Activated naive CD8-positive, alpha-beta T cell treated with anti-CD3 and anti-CD28 coated beads, Interleukin-2, amount 10 ng/mL, durations not matched to agents 7 days and 5 days (primary cell): Measurements from ENCODE around the gene RPL10. TPM values are rescaled to one million over a fixed set of nuclear protein-coding genes. Genes with fewer than 3 reads are reported as not detected.

Source experiments
- ATAC-seq: fragments of 150-1000 bp; cut with Tn5 transposase; one replicate; pipeline ENCODE4 v1.10.0; 2021; ENCODE audit warnings: low read depth, moderate library complexity
- POLR2A ChIA-PET: fragments of 350-600 bp; sonication (Branson Sonifier 250); formaldehyde crosslinking; loops from one replicate; lab custom pipeline; 2021; ENCODE audit warnings: antibody characterized with exemption; lab: Charles Lee
- DNase-seq: peaks from one replicate; pipeline ENCODE4 v3.0.0; 2021
- H3K27ac Mint-ChIP-seq: one replicate; pipeline ENCODE4 v1.8.0; 2022; ENCODE audit warnings: mild to moderate bottlenecking, mixed read lengths
- H3K27me3 Mint-ChIP-seq: one replicate; pipeline ENCODE4 v1.8.0; 2022; ENCODE audit warnings: mild to moderate bottlenecking, moderate library complexity, mixed read lengths
- H3K36me3 Mint-ChIP-seq: one replicate; pipeline ENCODE4 v1.8.0; 2021; ENCODE audit warnings: mild to moderate bottlenecking, mixed read lengths
- H3K4me1 Mint-ChIP-seq: one replicate; pipeline ENCODE4 v1.8.0; 2021; ENCODE audit warnings: mixed read lengths
- H3K4me3 Mint-ChIP-seq: one replicate; pipeline ENCODE4 v1.8.0; 2022; ENCODE audit warnings: mild to moderate bottlenecking, moderate library complexity, mixed read lengths
- H3K9me3 Mint-ChIP-seq: one replicate; pipeline ENCODE4 v1.8.0; 2021; ENCODE audit warnings: mixed read lengths
- total RNA-seq, 2 experiments: library from RNA; stranded (reverse); gene quantifications; one replicate each; pipeline ENCODE4 v1.2.3, GENCODE V29; 2021

The RPL10 gene
- total RNA-seq, 2 experiments from 2014 or later, result 2,867 to 2,975 TPM

GRCh38 chrX:154355094-154355775 is 42.9 kb upstream of the RPL10 start:
- H3K9me3 Mint-ChIP-seq, result no peaks in the 10 kb centered on the region

GRCh38 chrX:154355776-154356140 is 42.4 kb upstream of the RPL10 start:
- H3K27ac Mint-ChIP-seq, result no peak overlapping the region
- H3K9me3 Mint-ChIP-seq, result no peaks in the 10 kb centered on the region
- ATAC-seq (no peak), DNase-seq (no peak)
- H3K27me3 Mint-ChIP-seq, result no peaks in the 10 kb centered on the region
- no peak overlapping the region for H3K4me3 Mint-ChIP-seq
- H3K36me3 Mint-ChIP-seq, result peaks cover 7% of the 10 kb centered on the region
- H3K4me1 Mint-ChIP-seq, result peaks cover 9% of the 10 kb centered on the region
- POLR2A ChIA-PET, result no interaction called here

More at GRCh38 chrX:154355094-154355775, 42.9 kb upstream of the RPL10 start:
- no peak overlapping the region for H3K4me3 Mint-ChIP-seq
- no peak for DNase-seq
- peaks cover 7% of the 10 kb centered on the region for H3K36me3 Mint-ChIP-seq
- H3K27me3 Mint-ChIP-seq, result no peaks in the 10 kb centered on the region
- no peak overlapping the region for H3K27ac Mint-ChIP-seq
- POLR2A ChIA-PET, result no interaction called here
- H3K4me1 Mint-ChIP-seq, result peaks cover 9% of the 10 kb centered on the region
- no peak for ATAC-seq

DNA sequence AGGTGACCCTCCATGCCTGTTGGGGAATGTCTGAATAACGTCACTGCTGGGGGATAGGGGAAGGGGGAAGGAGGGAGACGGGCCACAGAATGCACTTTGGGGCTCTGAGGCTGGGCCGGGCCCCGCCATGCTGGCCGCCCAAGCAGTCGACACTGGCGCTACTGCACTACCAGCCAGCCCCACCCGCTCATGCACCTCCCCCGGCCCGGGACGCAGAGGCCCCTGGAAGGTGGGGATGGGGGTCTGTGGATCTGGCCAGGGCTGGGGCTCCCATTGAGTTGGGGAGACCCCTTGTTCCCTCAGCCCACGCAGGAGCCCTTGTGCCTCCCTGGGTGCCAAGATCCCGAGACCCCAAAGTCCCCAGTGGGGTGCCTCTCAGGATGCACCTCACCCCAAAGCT is 41.6 kb upstream of the RPL10 start:
- DNase-seq (no peak), ATAC-seq (no peak)
- no peaks in the 10 kb centered on the region for H3K9me3 Mint-ChIP-seq
- H3K27me3 Mint-ChIP-seq, result no peaks in the 10 kb centered on the region
- H3K4me3 Mint-ChIP-seq, result no peak overlapping the region
- H3K4me1 Mint-ChIP-seq, result peaks cover 7% of the 10 kb centered on the region
- H3K36me3 Mint-ChIP-seq, result peaks cover 7% of the 10 kb centered on the region
- POLR2A ChIA-PET, result no interaction called here
- H3K27ac Mint-ChIP-seq, result no peak overlapping the region

- Mint-ChIP-seq H3K9me3 (no peaks in the 10 kb centered on the region), H3K27ac (peak overlapping the region; percentile 42), H3K4me3 (no peak overlapping the region), H3K36me3 (peaks cover 7% of the 10 kb centered on the region), H3K27me3 (no peaks in the 10 kb centered on the region), H3K4me1 (peaks cover 4% of the 10 kb centered on the region)
- POLR2A ChIA-PET, result interaction anchor here (1.0 kb wide), 1 partner anchor 11 kb away, joined by 3 read pairs; no protein-coding TSS in a partner anchor
- no peak for ATAC-seq
- DNase-seq, result no peak
Observed at GRCh38 chrX:154357205-154357604, 41.0 kb upstream of the RPL10 start.

GRCh38 chrX:154358011-154358410 is 40.2 kb upstream of the RPL10 start:
- POLR2A ChIA-PET, result interaction anchor here (1.0 kb wide), 1 partner anchor 11 kb away, joined by 3 read pairs; no protein-coding TSS in a partner anchor
- no peaks in the 10 kb centered on the region for H3K9me3 Mint-ChIP-seq
- H3K36me3 Mint-ChIP-seq, result peaks cover 9% of the 10 kb centered on the region
- no peak overlapping the region for H3K27ac Mint-ChIP-seq
- H3K4me3 Mint-ChIP-seq, result no peak overlapping the region
- no peak for DNase-seq
- H3K4me1 Mint-ChIP-seq, result peaks cover 6% of the 10 kb centered on the region
- H3K27me3 Mint-ChIP-seq, result no peaks in the 10 kb centered on the region
- ATAC-seq, result no peak

DNA sequence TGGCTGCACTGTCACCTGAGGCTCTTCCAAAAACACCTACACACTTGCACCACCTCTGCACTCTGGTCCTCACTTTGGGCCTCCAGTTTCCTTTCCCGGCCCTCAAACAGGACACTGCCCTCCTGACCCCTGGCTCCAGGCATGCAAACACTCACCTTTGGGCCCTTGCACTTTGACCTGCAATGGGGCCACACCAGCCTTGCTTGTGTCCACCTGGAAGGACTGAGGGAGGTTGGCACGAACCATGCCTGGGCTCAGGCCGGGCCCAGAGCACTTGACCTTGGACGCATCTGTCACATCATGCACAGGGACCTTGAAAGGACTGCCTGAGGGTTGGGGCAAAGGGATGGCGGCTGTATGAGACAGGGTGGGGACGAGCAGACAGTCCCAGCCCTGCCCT is 39.3 kb upstream of the RPL10 start:
- H3K4me1 Mint-ChIP-seq, result peaks cover 5% of the 10 kb centered on the region
- POLR2A ChIA-PET, result no interaction called here
- H3K36me3 Mint-ChIP-seq, result peaks cover 7% of the 10 kb centered on the region
- DNase-seq, result no peak
- H3K4me3 Mint-ChIP-seq, result no peak overlapping the region
- no peak for ATAC-seq
- peak overlapping the region; percentile 21 for H3K27ac Mint-ChIP-seq
- no peaks in the 10 kb centered on the region for H3K9me3 Mint-ChIP-seq
- H3K27me3 Mint-ChIP-seq, result no peaks in the 10 kb centered on the region

DNA sequence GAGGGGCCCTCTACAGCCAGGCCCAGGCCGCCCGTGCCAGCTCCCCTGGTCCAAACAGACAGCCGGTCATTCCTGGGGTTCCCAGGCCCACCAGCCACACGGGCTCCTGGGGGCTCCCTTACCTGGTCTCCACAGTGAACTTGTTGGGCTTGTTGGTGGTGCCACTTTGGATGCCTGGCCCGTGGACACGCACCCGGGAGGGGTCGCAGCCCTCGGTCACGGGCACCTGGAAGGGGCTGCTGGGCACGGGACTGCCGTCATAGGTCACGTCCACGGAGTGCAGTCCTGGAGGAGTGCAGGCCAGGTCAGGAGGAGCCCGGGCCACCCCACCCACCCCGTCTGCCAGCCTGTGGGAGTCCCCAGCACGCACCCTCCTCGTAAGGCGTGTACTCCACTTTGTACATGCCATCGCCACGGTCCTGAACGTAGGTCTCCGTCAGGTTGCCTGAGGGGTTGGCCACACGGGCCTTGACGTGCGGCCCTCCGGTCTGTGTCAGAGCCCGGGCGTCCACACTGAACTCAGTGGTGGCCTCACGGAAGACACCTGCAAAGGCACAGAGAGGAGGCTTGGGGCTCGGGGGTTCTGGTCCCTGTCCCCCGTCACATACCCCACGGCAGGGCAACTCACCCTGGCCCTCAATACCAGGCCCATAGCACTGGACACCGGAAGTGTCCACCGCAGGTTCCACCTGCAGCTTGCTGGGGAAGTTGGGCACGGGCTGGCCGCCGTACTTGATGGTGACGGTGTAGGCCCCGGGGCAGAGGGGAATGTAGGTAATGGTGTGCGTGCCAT is 38.6 kb upstream of the RPL10 start:
- peaks cover 7% of the 10 kb centered on the region for H3K36me3 Mint-ChIP-seq
- peaks cover 3% of the 10 kb centered on the region for H3K4me1 Mint-ChIP-seq
- no peaks in the 10 kb centered on the region for H3K27me3 Mint-ChIP-seq
- H3K27ac Mint-ChIP-seq, result no peak overlapping the region
- no peak for ATAC-seq
- no peaks in the 10 kb centered on the region for H3K9me3 Mint-ChIP-seq
- no peak overlapping the region for H3K4me3 Mint-ChIP-seq
- POLR2A ChIA-PET, result no interaction called here
- no peak for DNase-seq

- DNase-seq (no peak), ATAC-seq (no peak)
- POLR2A ChIA-PET, result no interaction called here
- no peaks in the 10 kb centered on the region for H3K27me3 Mint-ChIP-seq
- no peaks in the 10 kb centered on the region for H3K9me3 Mint-ChIP-seq
- peaks cover 9% of the 10 kb centered on the region for H3K36me3 Mint-ChIP-seq
- peaks cover 6% of the 10 kb centered on the region for H3K4me1 Mint-ChIP-seq
- no peak overlapping the region for H3K4me3 Mint-ChIP-seq
- no peak overlapping the region for H3K27ac Mint-ChIP-seq
Observed at GRCh38 chrX:154360155-154360713, 37.9 kb upstream of the RPL10 start.

DNA sequence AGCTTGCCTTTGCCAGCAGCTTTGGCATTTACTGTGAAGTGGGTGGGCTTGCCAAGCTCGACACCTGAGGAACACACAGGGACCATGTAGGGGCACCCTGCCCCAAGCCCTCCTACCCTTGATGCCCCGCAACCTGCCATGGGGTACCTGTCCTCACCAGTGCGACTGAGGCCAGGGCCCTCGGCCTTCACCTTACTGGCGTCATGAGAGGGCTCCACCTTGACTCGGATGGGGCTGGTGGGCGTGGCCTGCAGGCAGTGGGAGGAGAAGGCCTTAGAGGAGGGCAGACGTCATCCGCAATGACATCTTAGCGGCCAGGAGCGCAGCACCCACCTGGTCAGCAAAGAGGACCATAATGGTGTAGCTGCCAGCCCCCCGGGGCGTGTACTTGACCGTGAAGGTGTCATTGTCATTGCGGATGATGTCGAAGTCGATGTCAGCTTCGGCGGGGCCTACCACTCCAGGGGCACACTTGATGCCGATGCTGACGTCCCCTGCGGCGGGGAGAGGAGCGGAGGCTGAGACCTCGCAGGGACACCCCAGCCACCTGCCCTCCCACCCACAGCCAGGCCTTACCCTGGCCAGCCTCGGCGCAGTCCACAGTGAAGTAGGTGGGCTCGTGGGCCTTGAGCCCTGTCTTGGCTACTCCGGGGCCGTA is 36.0 kb upstream of the RPL10 start:
- Mint-ChIP-seq H3K27me3 (no peaks in the 10 kb centered on the region), H3K27ac (no peak overlapping the region), H3K36me3 (peaks cover 9% of the 10 kb centered on the region), H3K4me1 (peaks cover 6% of the 10 kb centered on the region), H3K9me3 (no peaks in the 10 kb centered on the region), H3K4me3 (no peak overlapping the region)
- POLR2A ChIA-PET, result no interaction called here
- no peak for DNase-seq
- no peak for ATAC-seq

DNA sequence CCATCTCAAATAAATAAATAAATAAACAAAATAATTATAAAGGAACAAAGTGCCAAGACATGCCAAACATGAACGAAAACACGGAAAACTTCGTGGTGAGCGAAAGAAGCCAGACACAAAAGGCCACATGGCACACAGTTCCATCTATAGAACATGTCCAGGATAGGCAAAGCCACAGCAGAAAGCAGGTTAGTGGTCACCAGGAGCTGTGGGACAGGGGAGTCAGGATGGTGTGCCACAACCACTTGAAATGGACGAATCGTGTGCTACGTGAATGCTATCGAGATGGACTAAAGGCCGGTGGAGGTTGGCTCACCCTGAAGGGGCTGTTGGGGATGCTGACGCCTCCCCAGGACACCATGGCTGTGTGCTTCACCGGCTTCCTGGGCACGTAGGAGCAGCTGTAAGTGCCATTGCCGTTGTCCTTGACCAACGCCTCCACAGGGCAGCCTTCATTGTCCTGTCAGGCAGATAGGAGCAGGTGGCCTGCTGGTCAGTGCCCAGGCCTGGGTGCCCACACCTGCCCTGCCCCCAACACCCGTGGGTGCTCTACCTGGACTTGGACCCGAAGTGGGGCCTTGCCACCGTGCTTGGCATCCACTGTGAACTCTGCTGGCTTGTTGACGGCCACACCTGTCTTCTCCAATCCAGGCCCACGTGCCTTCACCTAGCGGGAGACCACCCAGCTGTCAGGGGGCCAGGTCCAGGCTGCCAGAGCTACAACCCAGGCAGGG is 34.3 kb upstream of the RPL10 start:
- H3K36me3 Mint-ChIP-seq, result peaks cover 8% of the 10 kb centered on the region
- H3K27me3 Mint-ChIP-seq, result no peaks in the 10 kb centered on the region
- ATAC-seq (no peak), DNase-seq (no peak)
- H3K9me3 Mint-ChIP-seq, result no peaks in the 10 kb centered on the region
- H3K4me3 Mint-ChIP-seq, result no peak overlapping the region
- H3K27ac Mint-ChIP-seq, result no peak overlapping the region
- H3K4me1 Mint-ChIP-seq, result peaks cover 12% of the 10 kb centered on the region
- POLR2A ChIA-PET, result no interaction called here

GRCh38 chrX:154365052-154365600 is 33.1 kb upstream of the RPL10 start:
- Mint-ChIP-seq H3K36me3 (peaks cover 8% of the 10 kb centered on the region), H3K9me3 (no peaks in the 10 kb centered on the region), H3K27ac (no peak overlapping the region), H3K4me3 (no peak overlapping the region), H3K27me3 (no peaks in the 10 kb centered on the region), H3K4me1 (peaks cover 12% of the 10 kb centered on the region)
- DNase-seq (no peak), ATAC-seq (no peak)
- POLR2A ChIA-PET, result no interaction called here

DNA sequence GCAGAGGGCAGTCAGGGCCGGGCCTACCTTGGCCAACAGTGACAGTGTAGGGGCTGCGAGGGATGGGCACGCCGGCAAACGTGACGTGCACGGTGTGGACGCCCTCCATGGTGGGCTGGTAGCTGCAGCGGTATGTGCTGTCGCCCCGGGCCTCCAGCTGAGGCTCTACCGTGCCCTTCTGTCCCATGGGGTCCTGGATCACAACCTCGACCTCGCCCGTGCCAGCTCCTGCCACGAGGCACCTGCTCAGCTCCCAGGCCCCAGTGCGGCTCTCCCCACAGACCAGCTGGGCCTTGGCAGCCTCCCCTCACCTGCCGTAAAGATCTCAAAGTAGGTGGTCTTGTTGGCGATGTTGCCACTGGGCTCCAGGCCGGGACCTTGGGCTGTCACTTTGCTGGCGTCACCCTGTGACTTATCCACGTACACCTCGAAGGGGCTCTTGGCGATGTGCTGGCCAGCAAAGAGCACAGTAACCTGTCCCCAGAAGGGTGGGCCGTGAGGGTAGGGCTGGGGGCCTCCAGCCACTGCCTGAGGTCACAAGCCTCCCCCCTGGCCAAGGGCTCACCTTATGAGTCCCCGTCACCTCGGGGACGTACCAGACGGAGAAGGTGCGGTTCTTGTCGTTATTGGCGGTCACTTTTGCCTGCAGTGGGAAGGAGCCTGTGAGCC is 32.0 kb upstream of the RPL10 start:
- ATAC-seq (no peak), DNase-seq (no peak)
- POLR2A ChIA-PET, result no interaction called here
- H3K27ac Mint-ChIP-seq, result no peak overlapping the region
- H3K4me3 Mint-ChIP-seq, result no peak overlapping the region
- no peaks in the 10 kb centered on the region for H3K27me3 Mint-ChIP-seq
- H3K9me3 Mint-ChIP-seq, result no peaks in the 10 kb centered on the region
- peaks cover 12% of the 10 kb centered on the region for H3K4me1 Mint-ChIP-seq
- peaks cover 8% of the 10 kb centered on the region for H3K36me3 Mint-ChIP-seq
